Measurements from ENCODE around the gene VGLL2.

Gene VGLL2

GRCh38 chr6:117268924-117269323 is 3.6 kb downstream of the VGLL2 start:
- POLR2A ChIA-PET: no interaction called here
- DNase-seq (ENCODE audit: low read depth, low spot score): no peak
- CTCF ChIA-PET: no interaction called here
- H3K4me3 ChIP-seq (ENCODE audit: low read depth, low read length): no peak overlapping the region
- TF ChIP-seq CTCF (IDR thresholded peaks at IDR 0.05; ENCODE audit: insufficient read depth, low read length, missing control alignments): no peak

- ChIA-PET CTCF (no interaction called here), POLR2A (no interaction called here)
- H3K4me3 ChIP-seq (ENCODE audit: low read depth, low read length): no peak overlapping the region
- DNase-seq (ENCODE audit: low read depth, low spot score): no peak
- TF ChIP-seq CTCF (IDR thresholded peaks at IDR 0.05; ENCODE audit: insufficient read depth, low read length, missing control alignments): no peak
Measured at GRCh38 chr6:117269638-117270054, 4.3 kb downstream of the VGLL2 start.

GRCh38 chr6:117270055-117270842 is 4.9 kb downstream of the VGLL2 start:
- H3K4me3 ChIP-seq (ENCODE audit: low read depth, low read length): no peak overlapping the region

GRCh38 chr6:117270843-117271507 is 5.6 kb downstream of the VGLL2 start:
- H3K4me3 ChIP-seq (ENCODE audit: low read depth, low read length): no peak overlapping the region
- TF ChIP-seq CTCF (IDR thresholded peaks at IDR 0.05; ENCODE audit: insufficient read depth, low read length, missing control alignments): no peak
- ChIA-PET CTCF (no interaction called here), POLR2A (no interaction called here)
- no peak for DNase-seq (ENCODE audit: low read depth, low spot score)

More at GRCh38 chr6:117270055-117270842, 4.9 kb downstream of the VGLL2 start:
- CTCF ChIA-PET: no interaction called here
- TF ChIP-seq CTCF (IDR thresholded peaks at IDR 0.05; ENCODE audit: insufficient read depth, low read length, missing control alignments): no peak
- POLR2A ChIA-PET: no interaction called here
- DNase-seq (ENCODE audit: low read depth, low spot score): no peak

- no peak overlapping the region for H3K4me3 ChIP-seq (ENCODE audit: low read depth, low read length)
- POLR2A ChIA-PET: no interaction called here
- CTCF ChIA-PET: no interaction called here
- no peak for TF ChIP-seq CTCF (IDR thresholded peaks at IDR 0.05; ENCODE audit: insufficient read depth, low read length, missing control alignments)
- no peak for DNase-seq (ENCODE audit: low read depth, low spot score)
Measured at GRCh38 chr6:117272032-117272866, 6.9 kb downstream of the VGLL2 start.

GRCh38 chr6:117272891-117273290 is 7.5 kb downstream of the VGLL2 start:
- H3K4me3 ChIP-seq (ENCODE audit: low read depth, low read length): no peak overlapping the region
- ChIA-PET CTCF (no interaction called here), POLR2A (no interaction called here)
- no peak for DNase-seq (ENCODE audit: low read depth, low spot score)
- no peak for TF ChIP-seq CTCF (IDR thresholded peaks at IDR 0.05; ENCODE audit: insufficient read depth, low read length, missing control alignments)
